Peyer's patch (tissue), 4 donors: Measurements from ENCODE around the gene MEGF8. TPM values are rescaled to one million over a fixed set of nuclear protein-coding genes. Genes with fewer than 3 reads are reported as not detected.

Experiments used
- DNase-seq, 3 donors: peaks; one replicate each; pipeline ENCODE4 v3.0.0-alpha.2; 2017 to 2019
- H3K27ac ChIP-seq, 4 donors: fragments of 200-600 bp; sonication (generic); one replicate each; pipeline ENCODE4 v1.5.1; 2016 to 2019
- H3K27me3 ChIP-seq, 2 donors: fragments of 200-600 bp; sonication (generic); one replicate each; pipeline ENCODE4 v1.5.1; 2019
- H3K36me3 ChIP-seq, 3 donors: fragments of 200-600 bp; sonication (generic); one replicate each; pipeline ENCODE4 v1.5.1; 2016 to 2019
- H3K4me1 ChIP-seq, 4 donors: fragments of 200-600 bp; sonication (generic); one replicate each; pipeline ENCODE4 v1.5.1; 2016 to 2019
- H3K4me3 ChIP-seq, 4 donors: fragments of 200-600 bp; sonication (generic); 1 replicate in 3 of 4; 2 replicates in 1 of 4; pipeline ENCODE4 v1.5.1; 2016 to 2019; ENCODE audit warnings: mild to moderate bottlenecking in 1 of 4
- H3K9me3 ChIP-seq, 4 donors: fragments of 200-600 bp; sonication (generic); one replicate each; pipeline ENCODE4 v1.5.1; 2016 to 2019; ENCODE audit warnings: mild to moderate bottlenecking in 1 of 4
- POLR2A ChIP-seq, 2 donors: fragments of 450-650 bp; IDR thresholded peaks; one replicate each; pipeline ENCODE4 v1.5.1; 2017; ENCODE audit warnings: antibody characterized with exemption in 2 of 2, mild to moderate bottlenecking in 2 of 2, moderate library complexity in 2 of 2
- total RNA-seq, 4 donors: library from RNA; depleted of rRNA; stranded (reverse); fragments of >200 nt; gene quantifications; one replicate each; pipeline ENCODE4 v1.1.0, GENCODE V29; 2016
- TF ChIP-seq, protein P1 (sequence below), 6 experiments: fragments of 450-650 bp in 4 of 6; fragments of 200-600 bp in 2 of 6; sonication (generic) in 1 of 6; IDR thresholded peaks; one replicate each; pipeline ENCODE4 v1.5.1; 2017 to 2019; ENCODE audit warnings: antibody characterized with exemption in 6 of 6, mild to moderate bottlenecking in 3 of 6, moderate library complexity in 1 of 6

The MEGF8 gene
- total RNA-seq, 4 donors from 2014 or later = 12.3 to 30.8 (median 22.3) TPM

DNA sequence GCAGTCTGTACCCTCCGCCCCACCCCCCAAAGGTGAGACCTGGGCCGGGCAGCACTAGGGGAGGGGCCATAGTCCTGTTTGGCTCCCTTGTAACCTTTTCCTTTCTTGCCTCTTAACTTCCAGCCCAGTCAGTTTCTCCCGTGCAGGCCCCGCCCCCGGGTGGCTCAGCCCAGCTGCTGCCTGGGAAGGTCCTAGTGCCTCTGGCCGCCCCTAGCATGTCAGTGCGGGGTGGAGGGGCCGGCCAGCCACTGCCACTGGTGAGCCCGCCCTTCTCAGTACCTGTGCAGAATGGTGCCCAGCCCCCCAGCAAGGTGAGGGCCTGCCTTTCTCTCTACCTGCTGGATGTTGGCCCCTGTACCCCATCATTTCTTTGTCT is 34.0 kb upstream of the MEGF8 start:
- H3K27ac ChIP-seq = no peak overlapping the region
- no peak overlapping the region for H3K4me3 ChIP-seq
- H3K36me3 ChIP-seq = peaks cover 0 to 87% (median 0%) of the 10 kb centered on the region in 3 donors
- DNase-seq = no peak
- H3K27me3 ChIP-seq = no peaks in the 10 kb centered on the region
- TF ChIP-seq POLR2A (IDR thresholded peaks at IDR 0.05) = no peak
- TF ChIP-seq, protein P1, sequence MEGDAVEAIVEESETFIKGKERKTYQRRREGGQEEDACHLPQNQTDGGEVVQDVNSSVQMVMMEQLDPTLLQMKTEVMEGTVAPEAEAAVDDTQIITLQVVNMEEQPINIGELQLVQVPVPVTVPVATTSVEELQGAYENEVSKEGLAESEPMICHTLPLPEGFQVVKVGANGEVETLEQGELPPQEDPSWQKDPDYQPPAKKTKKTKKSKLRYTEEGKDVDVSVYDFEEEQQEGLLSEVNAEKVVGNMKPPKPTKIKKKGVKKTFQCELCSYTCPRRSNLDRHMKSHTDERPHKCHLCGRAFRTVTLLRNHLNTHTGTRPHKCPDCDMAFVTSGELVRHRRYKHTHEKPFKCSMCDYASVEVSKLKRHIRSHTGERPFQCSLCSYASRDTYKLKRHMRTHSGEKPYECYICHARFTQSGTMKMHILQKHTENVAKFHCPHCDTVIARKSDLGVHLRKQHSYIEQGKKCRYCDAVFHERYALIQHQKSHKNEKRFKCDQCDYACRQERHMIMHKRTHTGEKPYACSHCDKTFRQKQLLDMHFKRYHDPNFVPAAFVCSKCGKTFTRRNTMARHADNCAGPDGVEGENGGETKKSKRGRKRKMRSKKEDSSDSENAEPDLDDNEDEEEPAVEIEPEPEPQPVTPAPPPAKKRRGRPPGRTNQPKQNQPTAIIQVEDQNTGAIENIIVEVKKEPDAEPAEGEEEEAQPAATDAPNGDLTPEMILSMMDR (IDR thresholded peaks at IDR 0.05) = no peak
- H3K9me3 ChIP-seq = no peaks in the 10 kb centered on the region
- peaks cover 0 to 14% (median 2%) of the 10 kb centered on the region in 4 donors for H3K4me1 ChIP-seq

DNA sequence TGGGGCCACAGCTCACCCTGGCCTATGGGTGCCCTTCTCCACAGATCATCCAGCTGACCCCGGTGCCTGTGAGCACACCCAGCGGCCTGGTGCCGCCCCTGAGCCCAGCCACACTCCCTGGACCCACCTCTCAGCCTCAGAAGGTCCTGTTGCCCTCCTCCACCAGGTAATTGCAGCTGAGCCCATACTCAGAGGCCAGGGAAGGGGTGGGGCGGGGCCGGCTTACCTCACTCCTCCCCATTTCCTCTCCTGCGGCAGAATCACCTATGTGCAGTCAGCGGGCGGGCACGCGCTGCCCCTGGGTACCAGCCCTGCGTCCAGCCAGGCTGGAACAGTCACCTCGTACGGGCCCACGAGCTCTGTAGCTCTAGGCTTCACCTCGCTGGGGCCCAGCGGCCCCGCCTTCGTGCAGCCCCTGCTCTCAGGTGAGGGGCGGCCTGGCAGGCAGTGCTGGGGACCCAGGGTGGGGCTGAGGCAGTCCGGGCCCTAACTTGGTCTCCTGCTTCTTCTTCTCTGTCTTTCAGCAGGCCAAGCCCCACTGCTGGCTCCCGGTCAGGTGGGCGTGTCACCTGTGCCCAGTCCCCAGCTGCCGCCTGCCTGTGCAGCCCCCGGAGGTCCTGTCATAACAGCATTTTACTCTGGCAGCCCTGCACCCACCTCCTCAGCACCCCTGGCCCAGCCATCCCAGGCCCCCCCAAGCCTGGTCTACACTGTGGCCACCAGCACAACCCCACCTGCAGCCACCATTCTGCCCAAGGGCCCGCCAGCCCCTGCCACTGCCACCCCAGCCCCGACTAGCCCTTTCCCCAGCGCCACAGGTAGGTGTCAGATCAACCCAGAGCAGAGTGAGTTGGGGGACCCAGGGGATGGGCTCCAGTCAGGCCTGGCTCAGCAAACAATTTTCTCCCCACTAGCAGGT is 33.1 kb upstream of the MEGF8 start:
- no peak for DNase-seq
- no peaks in the 10 kb centered on the region for H3K9me3 ChIP-seq
- TF ChIP-seq POLR2A (IDR thresholded peaks at IDR 0.05) = no peak
- TF ChIP-seq, protein P1 (IDR thresholded peaks at IDR 0.05) = no peak
- no peaks in the 10 kb centered on the region for H3K27me3 ChIP-seq
- H3K4me1 ChIP-seq = peaks cover 0 to 8% (median 0%) of the 10 kb centered on the region in 4 donors
- H3K27ac ChIP-seq = no peak overlapping the region
- H3K4me3 ChIP-seq = no peak overlapping the region
- peaks cover 0 to 83% (median 0%) of the 10 kb centered on the region in 3 donors for H3K36me3 ChIP-seq

DNA sequence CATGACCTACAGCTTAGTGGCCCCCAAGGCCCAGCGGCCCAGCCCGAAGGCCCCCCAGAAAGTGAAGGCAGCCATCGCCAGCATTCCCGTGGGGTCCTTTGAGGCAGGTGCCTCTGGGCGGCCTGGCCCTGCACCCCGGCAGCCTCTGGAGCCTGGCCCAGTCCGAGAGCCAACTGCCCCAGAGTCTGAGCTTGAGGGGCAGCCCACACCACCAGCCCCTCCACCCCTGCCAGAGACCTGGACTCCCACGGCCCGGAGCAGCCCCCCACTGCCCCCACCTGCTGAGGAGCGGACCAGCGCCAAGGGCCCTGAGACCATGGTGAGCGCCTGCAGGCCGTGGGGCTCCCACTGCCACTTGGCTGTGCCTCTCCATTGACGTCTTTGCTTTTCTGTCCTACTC is 32.5 kb upstream of the MEGF8 start:
- Histone ChIP-seq H3K9me3 (no peaks in the 10 kb centered on the region), H3K27ac (no peak overlapping the region), H3K4me1 (peaks cover 0 to 8% (median 0%) of the 10 kb centered on the region in 4 donors), H3K4me3 (no peak overlapping the region), H3K27me3 (no peaks in the 10 kb centered on the region), H3K36me3 (peaks cover 0 to 76% (median 0%) of the 10 kb centered on the region in 3 donors)
- DNase-seq = no peak
- no peak for TF ChIP-seq POLR2A (IDR thresholded peaks at IDR 0.05)
- TF ChIP-seq, protein P1 (IDR thresholded peaks at IDR 0.05) = no peak

DNA sequence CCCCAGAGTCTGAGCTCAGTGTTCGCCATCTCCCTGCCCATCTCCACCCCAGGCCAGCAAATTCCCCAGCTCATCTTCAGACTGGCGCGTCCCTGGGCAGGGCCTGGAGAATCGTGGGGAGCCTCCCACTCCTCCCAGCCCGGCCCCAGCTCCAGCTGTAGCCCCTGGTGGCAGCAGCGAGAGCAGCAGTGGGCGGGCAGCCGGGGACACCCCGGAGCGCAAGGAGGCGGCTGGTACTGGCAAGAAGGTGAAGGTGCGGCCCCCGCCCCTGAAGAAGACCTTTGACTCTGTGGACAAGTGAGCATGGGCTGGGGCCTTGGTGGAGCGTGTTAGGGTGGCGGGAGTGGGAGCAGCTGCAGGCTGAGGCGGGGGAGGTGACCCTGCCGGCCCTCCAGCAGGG is 31.9 kb upstream of the MEGF8 start:
- DNase-seq = no peak
- H3K27ac ChIP-seq = no peak overlapping the region
- peaks cover 0 to 8% (median 0%) of the 10 kb centered on the region in 4 donors for H3K4me1 ChIP-seq
- no peaks in the 10 kb centered on the region for H3K27me3 ChIP-seq
- TF ChIP-seq POLR2A (IDR thresholded peaks at IDR 0.05) = no peak
- TF ChIP-seq, protein P1 (IDR thresholded peaks at IDR 0.05) = no peak
- peaks cover 0 to 70% (median 0%) of the 10 kb centered on the region in 3 donors for H3K36me3 ChIP-seq
- no peaks in the 10 kb centered on the region for H3K9me3 ChIP-seq
- no peak overlapping the region for H3K4me3 ChIP-seq

DNA sequence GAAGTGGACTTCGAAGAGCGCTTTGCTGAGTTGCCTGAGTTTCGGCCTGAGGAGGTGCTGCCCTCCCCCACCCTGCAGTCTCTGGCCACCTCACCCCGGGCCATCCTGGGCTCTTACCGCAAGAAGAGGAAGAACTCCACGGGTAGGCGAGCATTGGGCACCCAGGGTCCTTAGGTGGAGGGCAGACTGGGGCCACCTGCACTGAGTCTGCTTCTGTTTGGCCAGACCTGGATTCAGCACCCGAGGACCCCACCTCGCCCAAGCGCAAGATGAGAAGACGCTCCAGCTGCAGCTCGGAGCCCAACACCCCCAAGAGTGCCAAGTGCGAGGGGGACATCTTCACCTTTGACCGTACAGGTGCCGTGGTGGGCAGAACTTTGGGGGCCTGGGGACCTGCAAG is 31.5 kb upstream of the MEGF8 start:
- H3K9me3 ChIP-seq = no peaks in the 10 kb centered on the region
- H3K27me3 ChIP-seq = no peaks in the 10 kb centered on the region
- no peak overlapping the region for H3K27ac ChIP-seq
- peaks cover 0 to 8% (median 0%) of the 10 kb centered on the region in 4 donors for H3K4me1 ChIP-seq
- H3K4me3 ChIP-seq = no peak overlapping the region
- no peak for DNase-seq
- no peak for TF ChIP-seq POLR2A (IDR thresholded peaks at IDR 0.05)
- H3K36me3 ChIP-seq = peaks cover 0 to 66% (median 0%) of the 10 kb centered on the region in 3 donors

DNA sequence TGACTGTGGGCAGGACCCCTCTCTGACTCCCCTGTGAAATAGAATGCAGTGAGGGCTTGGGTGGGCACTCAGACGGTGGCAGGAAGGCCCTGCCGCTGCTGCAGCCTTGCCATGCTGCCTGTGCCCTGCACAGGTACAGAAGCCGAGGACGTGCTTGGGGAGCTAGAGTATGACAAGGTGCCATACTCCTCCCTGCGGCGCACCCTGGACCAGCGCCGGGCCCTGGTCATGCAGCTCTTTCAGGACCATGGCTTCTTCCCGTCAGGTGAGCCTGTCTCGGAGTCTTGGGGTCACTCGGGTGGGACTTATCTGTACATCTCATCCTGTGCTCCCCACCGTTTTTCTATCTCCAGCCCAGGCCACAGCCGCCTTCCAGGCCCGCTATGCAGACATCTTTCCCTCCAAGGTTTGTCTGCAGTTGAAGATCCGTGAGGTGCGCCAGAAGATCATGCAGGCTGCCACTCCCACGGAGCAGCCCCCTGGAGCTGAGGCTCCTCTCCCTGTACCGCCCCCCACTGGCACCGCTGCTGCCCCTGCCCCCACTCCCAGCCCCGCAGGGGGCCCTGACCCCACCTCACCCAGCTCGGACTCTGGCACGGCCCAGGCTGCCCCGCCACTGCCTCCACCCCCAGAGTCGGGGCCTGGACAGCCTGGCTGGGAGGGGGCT is 30.8 kb upstream of the MEGF8 start:
- no peak for TF ChIP-seq POLR2A (IDR thresholded peaks at IDR 0.05)
- TF ChIP-seq, protein P1 (IDR thresholded peaks at IDR 0.05) = no peak
- no peak for DNase-seq
- Histone ChIP-seq H3K36me3 (peaks cover 0 to 60% (median 0%) of the 10 kb centered on the region in 3 donors), H3K4me3 (no peak overlapping the region), H3K27me3 (no peaks in the 10 kb centered on the region), H3K9me3 (no peaks in the 10 kb centered on the region), H3K27ac (no peak overlapping the region), H3K4me1 (peaks cover 0 to 8% (median 0%) of the 10 kb centered on the region in 4 donors)
